ENCODE results near the gene TENT4B.
"Not testable (repeated sequence)": the region's sequence is repeated elsewhere in the genome, so short reads cannot be mapped to it uniquely, and the experiment has no call there.

The TENT4B gene

GRCh38 chr16:50154420-50154950 lies 1.4 kb downstream of the TENT4B start:
- DNase-seq (ENCODE audit: low spot score): no peak

DNA sequence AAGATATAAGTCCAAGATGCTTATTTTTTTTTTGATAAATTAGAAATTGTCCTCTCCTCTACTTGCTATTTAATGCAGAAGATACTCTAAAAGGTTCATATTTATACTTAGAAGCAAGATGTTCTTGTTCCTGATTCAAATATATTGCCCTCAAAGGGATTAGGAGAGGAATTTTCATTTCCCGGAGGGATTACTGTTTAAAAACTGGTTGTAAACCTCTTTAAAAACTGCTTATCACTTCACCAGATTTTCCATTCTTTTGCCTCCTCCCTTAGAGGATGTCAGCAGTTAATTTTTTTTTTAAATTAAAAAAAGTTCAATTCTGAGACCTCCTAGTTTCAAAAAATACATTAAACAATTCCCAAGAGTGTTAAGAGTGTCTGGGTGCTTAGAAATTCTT lies 2.8 kb downstream of the TENT4B start:
- no peak for DNase-seq (ENCODE audit: low spot score)

- DNase-seq (ENCODE audit: low spot score): no peak
Observed at GRCh38 chr16:50156590-50156989, 3.5 kb downstream of the TENT4B start.

DNA sequence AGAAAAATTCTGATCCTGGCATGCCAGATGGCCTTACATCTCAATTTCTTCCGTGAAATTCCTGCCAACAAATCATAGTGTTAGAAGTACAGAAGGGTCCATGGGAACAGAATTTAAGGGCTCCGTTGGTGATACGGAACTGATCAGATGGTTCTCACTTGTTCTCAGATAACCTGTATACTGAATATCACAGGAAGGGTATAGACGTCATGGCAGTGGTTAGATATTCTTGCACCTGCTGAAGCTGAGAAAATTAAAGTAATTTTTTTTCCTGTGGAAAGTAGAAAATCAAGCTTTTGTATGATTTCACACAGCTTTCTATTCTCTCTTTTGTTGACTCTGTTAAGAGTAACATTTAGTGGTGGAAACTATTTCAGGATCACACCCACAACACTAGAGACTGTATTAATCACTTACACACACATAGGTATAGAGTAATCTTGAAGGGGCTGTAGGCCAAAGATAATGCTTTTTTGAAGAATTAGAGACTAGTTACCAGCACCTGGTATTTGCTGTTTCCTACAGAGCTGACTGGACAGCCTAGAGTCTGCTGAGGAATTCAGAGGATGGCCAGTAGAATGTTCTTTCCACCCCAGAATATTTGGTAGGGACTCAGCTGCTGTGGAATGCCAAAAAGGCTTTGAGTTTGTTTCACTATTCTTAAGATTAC lies 7.5 kb downstream of the TENT4B start:
- DNase-seq (ENCODE audit: low spot score): peak; percentile 67

DNA sequence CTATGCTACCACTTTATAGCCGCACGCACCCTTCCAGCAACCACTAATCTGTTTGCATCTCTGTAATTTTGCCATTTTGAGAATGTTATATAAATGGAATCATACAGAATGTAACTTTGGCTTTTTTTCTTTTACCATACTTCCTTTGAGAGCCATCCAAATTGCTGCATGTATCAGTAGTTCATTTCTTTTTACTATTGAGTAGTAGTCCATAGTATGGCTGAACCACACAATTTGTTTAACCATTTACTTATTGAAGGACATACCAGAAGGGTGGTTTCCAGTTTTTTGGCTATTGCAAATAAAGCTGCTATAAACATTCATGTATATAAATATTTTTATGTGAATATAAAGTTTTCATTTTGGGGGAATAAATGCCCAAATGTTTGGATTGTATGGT lies 8.8 kb downstream of the TENT4B start:
- no peak for DNase-seq (ENCODE audit: low spot score)

DNA sequence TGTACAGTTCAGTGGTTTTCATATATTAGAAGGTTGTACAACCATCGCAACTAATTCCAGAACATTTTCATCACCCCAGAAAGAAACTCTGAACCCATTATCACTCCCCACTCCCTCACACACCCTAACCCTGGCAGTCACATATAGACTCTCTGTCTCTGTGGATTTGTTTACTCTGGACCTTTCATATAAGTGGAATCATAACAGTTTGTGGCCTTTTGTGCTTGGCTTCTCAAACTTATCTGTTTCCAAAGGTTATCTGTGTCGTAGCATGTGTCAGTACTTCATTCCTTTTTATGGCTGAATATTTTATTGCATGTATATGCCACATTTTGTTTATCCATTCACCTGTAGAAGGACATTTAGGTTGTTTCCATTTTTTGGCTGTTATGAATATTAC lies 12.4 kb downstream of the TENT4B start:
- DNase-seq (ENCODE audit: low spot score): no peak

DNA sequence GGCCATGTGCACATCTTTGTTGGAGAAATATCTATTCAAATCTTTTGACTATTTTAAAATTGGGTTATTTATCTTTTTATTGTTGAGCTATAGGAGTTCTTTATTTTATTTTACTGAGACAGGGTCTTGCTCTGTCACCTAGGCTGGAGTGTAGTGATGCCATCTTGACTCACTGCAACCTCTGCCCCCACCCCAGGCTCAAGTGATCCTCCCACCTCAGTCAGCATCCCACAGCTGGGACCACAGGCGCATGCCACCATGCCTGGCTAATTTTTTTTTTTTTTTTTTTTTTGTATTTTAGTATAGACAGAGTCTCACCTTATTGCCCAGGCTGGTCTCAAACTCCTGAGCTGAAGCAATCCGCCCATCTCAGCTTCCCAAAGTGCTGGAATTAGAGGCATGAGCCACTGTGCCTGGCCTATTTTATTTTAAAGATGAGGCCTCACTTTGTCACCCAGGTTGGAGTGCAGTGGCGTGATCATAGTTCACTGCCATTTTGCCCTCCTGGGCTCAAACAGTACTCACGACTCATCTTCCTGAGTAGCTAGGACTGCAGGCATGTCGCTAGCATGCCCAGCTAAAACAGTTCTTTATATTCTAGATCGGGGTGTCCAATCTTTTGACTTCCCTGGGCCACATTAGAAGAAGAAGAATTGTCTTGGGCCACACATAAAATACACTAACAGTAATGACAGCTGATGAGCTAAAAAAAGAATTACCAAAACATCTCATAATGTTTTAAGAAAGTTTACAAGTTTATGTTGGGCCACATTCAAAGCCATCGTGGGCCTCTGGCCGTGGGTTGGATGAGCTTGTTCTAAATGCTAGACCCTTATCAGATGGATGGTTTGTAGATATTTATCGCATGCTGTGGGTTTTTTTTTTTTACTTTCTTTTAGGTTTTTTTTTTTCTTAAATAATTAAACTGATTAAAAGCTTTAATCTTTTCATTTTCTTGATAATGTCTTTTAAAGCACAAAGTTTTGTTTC lies 13.7 kb downstream of the TENT4B start:
- DNase-seq (ENCODE audit: low spot score): no peak

DNA sequence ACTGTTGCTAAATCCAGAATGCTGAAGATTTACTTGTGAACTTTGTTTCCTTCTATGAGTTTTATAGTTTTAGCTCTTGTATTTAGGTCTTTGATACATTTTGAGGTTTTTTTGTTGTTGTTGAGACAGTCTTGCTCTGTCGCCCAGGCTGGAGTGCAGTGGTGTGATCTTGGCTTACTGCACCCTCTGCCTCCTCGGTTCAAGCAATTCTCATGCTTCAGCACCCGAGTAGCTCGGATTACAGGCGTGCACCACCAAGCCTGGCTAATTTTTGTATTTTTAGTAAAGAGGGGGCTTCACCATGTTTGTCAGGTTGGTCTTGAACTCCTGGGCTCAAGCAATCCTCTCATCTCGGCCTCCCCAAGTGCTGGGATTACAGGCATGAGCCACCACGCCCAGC lies 14.4 kb downstream of the TENT4B start:
- no peak for DNase-seq (ENCODE audit: low spot score)

DNA sequence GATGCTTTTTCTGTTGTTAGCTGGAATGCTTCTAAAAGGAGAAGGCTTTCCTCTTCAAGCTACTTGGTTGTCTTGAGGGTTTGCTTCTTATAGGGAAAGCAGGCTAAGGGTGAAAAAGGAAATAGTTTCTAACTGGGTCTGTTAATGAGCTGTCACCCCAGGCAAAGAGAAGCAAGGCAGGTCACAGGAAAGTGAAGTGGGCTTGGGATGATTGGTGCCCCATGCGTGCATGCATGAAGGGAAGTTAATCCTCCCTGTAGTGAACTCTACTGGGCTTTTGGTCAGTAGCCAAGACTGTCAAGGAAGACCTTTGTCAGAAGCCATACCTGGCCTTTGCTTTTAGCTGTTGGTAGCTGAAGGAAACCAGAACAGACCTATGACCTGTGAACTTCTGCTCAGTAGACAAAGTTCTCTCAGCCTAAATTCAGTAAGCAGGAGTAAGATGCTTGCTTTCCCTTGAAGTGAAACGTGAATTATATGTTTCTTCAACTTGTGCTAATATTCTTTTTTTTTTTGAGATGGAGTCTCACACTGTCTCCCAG lies 16.5 kb downstream of the TENT4B start:
- no peak for DNase-seq (ENCODE audit: low spot score)

DNA sequence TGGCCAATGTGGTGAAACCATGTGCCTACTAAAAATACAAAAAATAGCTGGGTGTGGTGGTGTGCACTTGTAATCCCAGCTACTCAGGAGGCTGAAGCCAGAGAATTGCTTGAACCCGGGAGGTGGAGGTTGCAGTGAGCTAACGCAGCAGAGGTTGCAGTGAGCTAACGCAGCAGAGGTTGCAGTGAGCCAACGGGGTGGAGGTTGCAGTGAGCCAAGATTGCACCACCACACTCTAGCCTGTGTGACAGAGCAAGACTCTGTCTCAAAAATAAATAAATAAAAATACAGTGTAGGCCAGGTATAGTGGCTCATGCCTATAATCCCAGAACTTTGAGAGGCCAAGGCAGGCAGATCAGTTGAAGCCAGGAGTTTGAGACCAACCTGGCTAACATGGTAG lies 18.7 kb downstream of the TENT4B start:
- DNase-seq (ENCODE audit: low spot score): not testable (repeated sequence)

- no peak for DNase-seq (ENCODE audit: low spot score)
Observed at GRCh38 chr16:50172195-50172922, 19.3 kb downstream of the TENT4B start.

DNA sequence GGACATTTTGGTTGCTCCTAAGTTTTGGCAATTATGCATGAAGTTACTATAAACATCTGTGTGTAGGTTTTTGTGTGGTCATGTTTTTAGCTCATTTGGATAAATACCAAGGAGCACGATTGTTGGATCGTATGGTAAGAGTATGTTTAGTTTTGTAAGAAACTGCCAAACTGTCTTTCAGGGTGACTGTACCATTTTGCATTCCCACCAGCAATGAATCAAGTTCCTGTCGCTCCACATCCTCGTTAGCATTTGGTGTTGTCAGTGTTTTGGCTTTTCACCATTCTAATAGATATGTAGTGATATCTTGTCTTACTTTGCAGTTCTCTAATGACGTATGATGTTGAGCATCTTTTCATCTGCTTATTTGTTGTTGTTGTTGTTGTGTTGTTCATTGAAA lies 20.2 kb downstream of the TENT4B start:
- DNase-seq (ENCODE audit: low spot score): no peak

DNA sequence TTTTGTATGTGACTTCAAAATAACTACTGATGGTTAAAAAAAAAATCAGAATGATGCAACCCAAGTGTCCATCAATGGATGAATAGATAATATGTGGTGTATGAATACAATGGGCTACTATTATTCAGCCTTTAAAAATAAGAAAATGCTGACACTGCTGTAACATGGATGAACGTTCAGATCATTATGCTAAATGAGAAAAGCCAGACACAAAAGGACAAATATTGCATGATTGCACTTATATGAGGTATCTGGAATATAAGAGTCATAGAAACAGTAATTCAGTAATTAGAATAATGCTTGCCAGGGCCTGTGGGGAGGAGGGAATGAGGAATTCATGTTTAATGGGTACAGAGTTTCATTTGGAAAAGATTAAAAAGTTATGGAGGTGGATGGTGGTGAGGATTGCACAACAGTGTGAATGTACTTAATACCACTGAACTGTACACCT lies 25.4 kb downstream of the TENT4B start:
- DNase-seq (ENCODE audit: low spot score): no peak

- no peak for DNase-seq (ENCODE audit: low spot score)
Observed at GRCh38 chr16:50182441-50182840, 29.3 kb downstream of the TENT4B start.

DNA sequence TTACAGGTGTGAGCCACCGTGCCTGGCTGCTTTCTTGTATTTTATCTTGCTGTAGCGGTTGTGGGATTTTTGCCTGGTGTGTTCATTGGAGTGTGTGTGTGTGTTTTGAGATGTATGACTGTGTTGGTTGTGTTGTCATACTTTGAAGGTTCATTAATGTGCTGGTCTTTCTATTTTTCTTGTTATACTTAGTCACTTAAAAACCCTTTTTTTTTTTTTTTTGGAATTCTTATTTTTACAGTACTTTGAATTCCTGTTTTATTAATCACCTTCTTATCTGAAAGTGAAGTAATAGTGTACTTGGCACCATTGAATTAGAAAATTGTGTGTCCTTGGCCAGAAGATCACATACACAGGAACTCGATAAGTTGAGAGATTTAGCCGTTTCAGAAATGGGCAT lies 30.2 kb downstream of the TENT4B start:
- DNase-seq (ENCODE audit: low spot score): peak; percentile 43

DNA sequence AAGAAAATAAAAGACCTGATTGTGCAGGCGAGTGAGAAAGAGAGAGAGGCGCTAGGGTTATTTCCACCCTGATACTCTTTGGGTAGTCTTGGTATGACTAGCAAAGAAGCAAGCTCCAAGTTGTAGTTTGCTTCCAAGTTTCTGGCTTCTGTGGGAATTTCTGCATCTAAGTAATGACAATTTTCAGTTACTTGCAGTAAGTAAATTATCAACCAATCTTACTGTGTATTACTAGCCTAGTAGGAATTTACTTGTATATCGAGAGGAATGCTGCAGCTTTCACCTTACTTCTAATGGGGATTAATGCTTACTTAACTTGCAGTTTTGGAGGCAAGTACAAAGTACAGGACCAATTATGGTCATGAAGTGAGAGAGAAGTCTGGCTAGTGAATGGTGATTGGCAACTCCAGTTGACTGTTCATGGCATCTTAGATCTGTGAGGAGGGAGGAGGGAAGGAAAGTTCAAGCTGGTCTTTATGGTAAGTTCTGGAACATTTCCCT lies 31.9 kb downstream of the TENT4B start:
- DNase-seq (ENCODE audit: low spot score): peak; percentile 44

- DNase-seq (ENCODE audit: low spot score): no peak
Observed at GRCh38 chr16:50188619-50189136, 35.6 kb downstream of the TENT4B start.

GRCh38 chr16:50190292-50190691 lies 37.2 kb downstream of the TENT4B start:
- DNase-seq (ENCODE audit: low spot score): no peak

GRCh38 chr16:50192386-50193050 lies 39.4 kb downstream of the TENT4B start:
- DNase-seq (ENCODE audit: low spot score): no peak

GRCh38 chr16:50193594-50193993 lies 40.5 kb downstream of the TENT4B start:
- peak; percentile 23 for DNase-seq (ENCODE audit: low spot score)

DNA sequence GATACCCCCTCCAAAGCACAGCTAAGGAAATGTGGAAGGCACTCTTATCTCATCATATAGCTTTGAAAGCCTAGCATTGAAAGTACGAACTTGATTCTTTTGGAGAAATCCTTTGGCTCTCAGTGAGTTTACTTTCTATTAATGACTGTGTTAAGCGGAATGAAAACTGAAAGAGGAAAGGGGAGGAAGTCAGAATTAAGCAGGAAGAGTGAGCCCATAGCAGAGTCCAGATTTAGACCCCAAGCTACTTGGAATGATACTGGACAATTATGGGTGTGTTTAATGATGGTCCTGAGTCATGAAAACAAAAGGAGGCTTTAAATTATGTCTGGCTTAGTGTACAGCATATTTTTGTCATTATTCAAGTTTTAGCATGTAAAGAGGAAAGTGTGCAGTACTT lies 42.2 kb downstream of the TENT4B start:
- DNase-seq (ENCODE audit: low spot score): peak; percentile 30
